Measurements from ENCODE around the gene SLC22A17.

GRCh38 chr14:23359167-23359626 lies 6.5 kb upstream of the SLC22A17 start:
- no peak for TF ChIP-seq CTCF (IDR thresholded peaks at IDR 0.05 in 8 of 11, conservative IDR thresholded peaks at IDR 0.05 in 3 of 11)
- TF ChIP-seq POLR2A (IDR thresholded peaks at IDR 0.05): no peak
